ENCODE data around the gene RBM5.

RBM5 gene

DNA sequence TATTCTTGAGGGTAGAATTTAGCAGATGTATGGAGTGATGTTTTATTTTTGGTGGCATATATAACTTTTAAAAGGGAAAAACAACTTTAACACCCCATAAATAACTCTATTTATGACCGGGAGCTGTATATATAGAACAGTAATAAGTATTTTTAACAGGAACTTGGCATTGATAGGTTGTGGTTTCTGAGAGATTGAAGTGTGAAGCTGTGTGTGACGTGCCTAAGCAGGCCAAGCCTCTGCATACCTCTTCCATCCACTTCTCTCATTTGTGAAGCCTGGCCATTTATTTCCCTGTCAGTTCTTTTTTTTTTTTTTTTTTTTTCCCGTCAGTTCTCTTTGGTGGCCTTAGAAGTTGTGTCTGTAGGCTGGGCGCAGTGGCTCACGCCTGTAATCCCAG, 23.0 kb downstream of the RBM5 start:
- Histone ChIP-seq H3K27ac (ENCODE audit: extremely low read depth, low read depth, low read length) (no peak overlapping the region), H3K9me3 (ENCODE audit: control insufficient read depth, insufficient read depth, low read depth, low read length) (no peaks in the 10 kb centered on the region), H3K36me3 (ENCODE audit: control insufficient read depth in 2 of 2, insufficient read depth in 1 of 2, low read length in 2 of 2) (peaks cover 62 to 98% of the 10 kb centered on the region in 2 experiments), H3K4me1 (ENCODE audit: control insufficient read depth, insufficient read depth, low read length) (no peaks in the 10 kb centered on the region), H3K4me3 (ENCODE audit: low read depth, low read length) (no peak overlapping the region)
- TF ChIP-seq ZNF174 (tag by site-specific recombination; IDR thresholded peaks at IDR 0.05), result no peak
- no peak for TF ChIP-seq KLF7 (tag by site-specific recombination; IDR thresholded peaks at IDR 0.05; ENCODE audit: borderline replicate concordance)
- no peak for TF ChIP-seq ZNF350 (tag by site-specific recombination; IDR thresholded peaks at IDR 0.05)
- TF ChIP-seq ZNF214 (tag by site-specific recombination; IDR thresholded peaks at IDR 0.05; ENCODE audit: borderline replicate concordance), result no peak
- no peak for TF ChIP-seq ZNF112 (tag by site-specific recombination; IDR thresholded peaks at IDR 0.05)
- ChIA-PET CTCF (interaction anchor here (0.7 to 1.0 kb wide), 2 partner anchors 10 to 22 kb away, joined by 3 read pairs; no protein-coding TSS in a partner anchor), POLR2A (no interaction called here)

DNA sequence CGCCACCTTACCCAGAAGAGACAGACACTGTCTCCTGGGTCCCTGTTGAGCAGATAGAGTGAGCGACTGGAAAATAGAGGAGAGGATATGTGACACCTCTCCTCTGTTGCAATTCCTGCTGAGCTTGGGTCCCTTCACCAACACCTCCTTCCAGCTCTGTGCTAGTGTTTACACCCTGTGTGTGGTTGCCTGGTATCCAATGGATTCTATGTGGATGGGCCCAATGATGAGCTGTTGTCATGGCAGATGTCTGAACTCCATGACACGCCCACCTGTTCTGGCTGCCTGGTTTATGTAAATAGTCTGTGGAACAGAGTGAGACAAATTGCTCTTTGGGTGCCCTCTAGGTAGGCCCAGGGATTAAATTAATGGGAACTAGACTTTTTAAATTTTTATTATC, 23.7 kb downstream of the RBM5 start:
- CTCF ChIA-PET, result interaction anchor here (0.7 to 1.0 kb wide), 2 partner anchors 10 to 22 kb away, joined by 3 read pairs; no protein-coding TSS in a partner anchor
- H3K27ac ChIP-seq (ENCODE audit: extremely low read depth, low read depth, low read length), result no peak overlapping the region
- no peaks in the 10 kb centered on the region for H3K9me3 ChIP-seq (ENCODE audit: control insufficient read depth, insufficient read depth, low read depth, low read length)
- no peak overlapping the region for H3K4me3 ChIP-seq (ENCODE audit: low read depth, low read length)
- POLR2A ChIA-PET, result interaction anchor here (0.5 kb wide), 1 partner anchor 142 kb away, joined by 4 read pairs; no protein-coding TSS in a partner anchor
- TF ChIP-seq KLF9 (tag by site-specific recombination; IDR thresholded peaks at IDR 0.05; ENCODE audit: low read depth), result peak; percentile 30; the same call in 1 of the 2 replicates
- no peak for TF ChIP-seq ZNF585B (tag by site-specific recombination; IDR thresholded peaks at IDR 0.05)
- no peaks in the 10 kb centered on the region for H3K4me1 ChIP-seq (ENCODE audit: control insufficient read depth, insufficient read depth, low read length)
- H3K36me3 ChIP-seq (ENCODE audit: control insufficient read depth in 2 of 2, insufficient read depth in 1 of 2, low read length in 2 of 2), result peaks cover 59 to 98% of the 10 kb centered on the region in 2 experiments

DNA sequence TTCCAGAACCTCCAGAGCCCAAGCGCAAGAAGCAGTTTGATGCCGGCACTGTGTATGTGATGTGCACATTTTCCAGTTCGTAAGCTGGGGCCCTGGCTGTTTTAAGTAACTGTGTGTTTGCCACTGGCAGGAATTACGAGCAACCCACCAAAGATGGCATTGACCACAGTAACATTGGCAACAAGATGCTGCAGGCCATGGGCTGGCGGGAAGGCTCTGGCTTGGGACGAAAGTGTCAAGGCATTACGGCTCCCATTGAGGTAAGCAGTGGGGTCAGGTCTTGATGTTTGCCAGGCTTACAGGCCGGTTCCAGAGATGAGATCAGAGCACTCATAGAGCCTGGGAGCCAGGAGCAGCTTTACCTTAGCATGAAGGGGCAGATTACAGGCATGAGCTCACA, 28.4 kb downstream of the RBM5 start:
- POLR2A ChIA-PET, result no interaction called here
- CTCF ChIA-PET, result interaction anchor here (0.9 to 1.2 kb wide), 2 partner anchors 72 to 75 kb away, joined by 4 read pairs; no protein-coding TSS in a partner anchor
- H3K4me1 ChIP-seq (ENCODE audit: control insufficient read depth, insufficient read depth, low read length), result no peaks in the 10 kb centered on the region
- H3K27ac ChIP-seq (ENCODE audit: extremely low read depth, low read depth, low read length), result no peak overlapping the region
- no peak overlapping the region for H3K4me3 ChIP-seq (ENCODE audit: low read depth, low read length)
- TF ChIP-seq, protein P1, sequence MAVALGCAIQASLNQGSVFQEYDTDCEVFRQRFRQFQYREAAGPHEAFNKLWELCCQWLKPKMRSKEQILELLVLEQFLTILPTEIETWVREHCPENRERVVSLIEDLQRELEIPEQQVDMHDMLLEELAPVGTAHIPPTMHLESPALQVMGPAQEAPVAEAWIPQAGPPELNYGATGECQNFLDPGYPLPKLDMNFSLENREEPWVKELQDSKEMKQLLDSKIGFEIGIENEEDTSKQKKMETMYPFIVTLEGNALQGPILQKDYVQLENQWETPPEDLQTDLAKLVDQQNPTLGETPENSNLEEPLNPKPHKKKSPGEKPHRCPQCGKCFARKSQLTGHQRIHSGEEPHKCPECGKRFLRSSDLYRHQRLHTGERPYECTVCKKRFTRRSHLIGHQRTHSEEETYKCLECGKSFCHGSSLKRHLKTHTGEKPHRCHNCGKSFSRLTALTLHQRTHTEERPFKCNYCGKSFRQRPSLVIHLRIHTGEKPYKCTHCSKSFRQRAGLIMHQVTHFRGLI (tag by site-specific recombination; IDR thresholded peaks at IDR 0.05), result no peak
- TF ChIP-seq ZNF600 (tag by site-specific recombination; IDR thresholded peaks at IDR 0.05), result 0 out of 2 replicates have a peak, but pooled peaks have one; percentile 65
- TF ChIP-seq, protein P2, sequence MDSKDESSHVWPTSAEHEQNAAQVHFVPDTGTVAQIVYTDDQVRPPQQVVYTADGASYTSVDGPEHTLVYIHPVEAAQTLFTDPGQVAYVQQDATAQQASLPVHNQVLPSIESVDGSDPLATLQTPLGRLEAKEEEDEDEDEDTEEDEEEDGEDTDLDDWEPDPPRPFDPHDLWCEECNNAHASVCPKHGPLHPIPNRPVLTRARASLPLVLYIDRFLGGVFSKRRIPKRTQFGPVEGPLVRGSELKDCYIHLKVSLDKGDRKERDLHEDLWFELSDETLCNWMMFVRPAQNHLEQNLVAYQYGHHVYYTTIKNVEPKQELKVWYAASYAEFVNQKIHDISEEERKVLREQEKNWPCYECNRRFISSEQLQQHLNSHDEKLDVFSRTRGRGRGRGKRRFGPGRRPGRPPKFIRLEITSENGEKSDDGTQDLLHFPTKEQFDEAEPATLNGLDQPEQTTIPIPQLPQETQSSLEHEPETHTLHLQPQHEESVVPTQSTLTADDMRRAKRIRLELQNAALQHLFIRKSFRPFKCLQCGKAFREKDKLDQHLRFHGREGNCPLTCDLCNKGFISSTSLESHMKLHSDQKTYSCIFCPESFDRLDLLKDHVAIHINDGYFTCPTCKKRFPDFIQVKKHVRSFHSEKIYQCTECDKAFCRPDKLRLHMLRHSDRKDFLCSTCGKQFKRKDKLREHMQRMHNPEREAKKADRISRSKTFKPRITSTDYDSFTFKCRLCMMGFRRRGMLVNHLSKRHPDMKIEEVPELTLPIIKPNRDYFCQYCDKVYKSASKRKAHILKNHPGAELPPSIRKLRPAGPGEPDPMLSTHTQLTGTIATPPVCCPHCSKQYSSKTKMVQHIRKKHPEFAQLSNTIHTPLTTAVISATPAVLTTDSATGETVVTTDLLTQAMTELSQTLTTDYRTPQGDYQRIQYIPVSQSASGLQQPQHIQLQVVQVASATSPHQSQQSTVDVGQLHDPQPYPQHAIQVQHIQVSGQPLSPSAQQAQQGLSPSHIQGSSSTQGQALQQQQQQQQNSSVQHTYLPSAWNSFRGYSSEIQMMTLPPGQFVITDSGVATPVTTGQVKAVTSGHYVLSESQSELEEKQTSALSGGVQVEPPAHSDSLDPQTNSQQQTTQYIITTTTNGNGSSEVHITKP (tag by site-specific recombination; IDR thresholded peaks at IDR 0.05), result no peak
- TF ChIP-seq GLIS1 (tag by site-specific recombination; IDR thresholded peaks at IDR 0.05), result no peak
- TF ChIP-seq, protein P3, sequence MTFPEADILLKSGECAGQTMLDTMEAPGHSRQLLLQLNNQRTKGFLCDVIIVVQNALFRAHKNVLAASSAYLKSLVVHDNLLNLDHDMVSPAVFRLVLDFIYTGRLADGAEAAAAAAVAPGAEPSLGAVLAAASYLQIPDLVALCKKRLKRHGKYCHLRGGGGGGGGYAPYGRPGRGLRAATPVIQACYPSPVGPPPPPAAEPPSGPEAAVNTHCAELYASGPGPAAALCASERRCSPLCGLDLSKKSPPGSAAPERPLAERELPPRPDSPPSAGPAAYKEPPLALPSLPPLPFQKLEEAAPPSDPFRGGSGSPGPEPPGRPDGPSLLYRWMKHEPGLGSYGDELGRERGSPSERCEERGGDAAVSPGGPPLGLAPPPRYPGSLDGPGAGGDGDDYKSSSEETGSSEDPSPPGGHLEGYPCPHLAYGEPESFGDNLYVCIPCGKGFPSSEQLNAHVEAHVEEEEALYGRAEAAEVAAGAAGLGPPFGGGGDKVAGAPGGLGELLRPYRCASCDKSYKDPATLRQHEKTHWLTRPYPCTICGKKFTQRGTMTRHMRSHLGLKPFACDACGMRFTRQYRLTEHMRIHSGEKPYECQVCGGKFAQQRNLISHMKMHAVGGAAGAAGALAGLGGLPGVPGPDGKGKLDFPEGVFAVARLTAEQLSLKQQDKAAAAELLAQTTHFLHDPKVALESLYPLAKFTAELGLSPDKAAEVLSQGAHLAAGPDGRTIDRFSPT (tag by site-specific recombination; IDR thresholded peaks at IDR 0.05), result no peak
- TF ChIP-seq ZNF202 (tag by site-specific recombination; IDR thresholded peaks at IDR 0.05; ENCODE audit: borderline replicate concordance), result no peak
- TF ChIP-seq ZNF350 (tag by site-specific recombination; IDR thresholded peaks at IDR 0.05), result no peak
- peaks cover 23 to 96% of the 10 kb centered on the region in 2 experiments; a peak in 2 of 3 replicates for H3K36me3 ChIP-seq (ENCODE audit: control insufficient read depth in 2 of 2, insufficient read depth in 1 of 2, low read length in 2 of 2)
- no peaks in the 10 kb centered on the region for H3K9me3 ChIP-seq (ENCODE audit: control insufficient read depth, insufficient read depth, low read depth, low read length)

All from HEK293 (cell line).